ENCODE data around the gene CBLN3.
"Not testable (repeated sequence)": the region's sequence is repeated elsewhere in the genome, so short reads cannot be mapped to it uniquely, and the experiment has no call there.

The CBLN3 gene

DNA sequence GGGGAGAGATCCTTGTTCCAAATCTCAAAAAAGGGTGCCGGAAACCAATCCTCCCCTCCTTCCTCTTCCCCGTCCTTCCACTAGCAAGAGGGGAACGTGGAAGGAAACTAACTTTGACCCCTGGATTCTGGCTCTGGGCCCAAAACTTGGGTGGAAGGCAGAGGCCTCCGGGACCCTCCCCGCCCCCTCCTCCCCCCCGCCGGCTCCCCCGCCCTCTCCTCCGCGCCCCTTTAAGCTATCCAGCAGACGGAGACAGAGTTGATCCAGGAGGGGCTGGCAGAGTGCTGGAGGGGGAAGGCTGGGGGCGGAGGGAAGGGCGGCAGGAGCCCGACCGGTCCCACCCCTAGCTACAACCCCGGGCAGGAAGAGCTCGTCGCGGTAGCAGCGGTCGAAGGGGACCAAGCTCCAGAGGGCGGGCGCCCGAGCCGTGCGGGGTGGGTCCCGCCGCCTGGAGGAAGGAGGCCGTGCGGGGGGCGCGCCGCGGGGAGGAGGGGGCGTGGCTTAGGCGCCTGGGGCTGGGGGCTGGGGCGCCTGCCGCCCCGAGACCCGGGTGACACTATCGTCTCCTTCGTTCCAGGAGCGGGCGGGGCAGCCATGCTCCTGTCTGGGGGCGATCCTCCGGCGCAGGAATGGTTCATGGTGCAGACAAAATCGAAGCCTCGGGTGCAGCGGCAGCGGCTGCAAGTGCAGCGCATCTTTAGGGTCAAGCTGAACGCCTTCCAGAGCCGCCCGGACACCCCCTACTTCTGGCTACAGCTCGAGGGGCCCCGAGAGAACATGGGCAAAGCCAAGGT lies 30.6 kb downstream of the CBLN3 start, which contains the start of gene NYNRIN:
TSS of gene NYNRIN (plus strand) at position 351 of the 794 bp plus-strand sequence. CDS start at position 595, 244 bp downstream.
- Mint-ChIP-seq H3K4me1 (ENCODE audit: low read depth in 2 of 2) (peaks cover 4 to 12% of the 10 kb centered on the region in 2 donors), H3K4me3 (peak within 1 kb of the TSS; percentile 77 to 83), H3K9me3 (no peaks in the 10 kb centered on the region), H3K27me3 (peaks cover 36 to 45% of the 10 kb centered on the region in 2 donors), H3K27ac (peak within 1 kb of the TSS in 1 of 2 donors; percentile 47), H3K36me3 (ENCODE audit: insufficient read depth) (no peaks in the 10 kb centered on the region)
- peak; percentile 88 for ATAC-seq (replicated peaks)
- peak; percentile 9 to 23 (median 12) for DNase-seq

GRCh38 chr14:24398293-24398652 lies 31.2 kb downstream of the CBLN3 start:
- no peaks in the 10 kb centered on the region for H3K9me3 Mint-ChIP-seq
- no peaks in the 10 kb centered on the region for H3K36me3 Mint-ChIP-seq (ENCODE audit: insufficient read depth)
- DNase-seq (no peak), ATAC-seq (replicated peaks) (no peak)
- no peak overlapping the region for H3K4me3 Mint-ChIP-seq
- H3K27ac Mint-ChIP-seq = no peak overlapping the region
- H3K27me3 Mint-ChIP-seq = peaks cover 31 to 40% of the 10 kb centered on the region in 2 donors
- peaks cover 4 to 12% of the 10 kb centered on the region in 2 donors for H3K4me1 Mint-ChIP-seq (ENCODE audit: low read depth in 2 of 2)

DNA sequence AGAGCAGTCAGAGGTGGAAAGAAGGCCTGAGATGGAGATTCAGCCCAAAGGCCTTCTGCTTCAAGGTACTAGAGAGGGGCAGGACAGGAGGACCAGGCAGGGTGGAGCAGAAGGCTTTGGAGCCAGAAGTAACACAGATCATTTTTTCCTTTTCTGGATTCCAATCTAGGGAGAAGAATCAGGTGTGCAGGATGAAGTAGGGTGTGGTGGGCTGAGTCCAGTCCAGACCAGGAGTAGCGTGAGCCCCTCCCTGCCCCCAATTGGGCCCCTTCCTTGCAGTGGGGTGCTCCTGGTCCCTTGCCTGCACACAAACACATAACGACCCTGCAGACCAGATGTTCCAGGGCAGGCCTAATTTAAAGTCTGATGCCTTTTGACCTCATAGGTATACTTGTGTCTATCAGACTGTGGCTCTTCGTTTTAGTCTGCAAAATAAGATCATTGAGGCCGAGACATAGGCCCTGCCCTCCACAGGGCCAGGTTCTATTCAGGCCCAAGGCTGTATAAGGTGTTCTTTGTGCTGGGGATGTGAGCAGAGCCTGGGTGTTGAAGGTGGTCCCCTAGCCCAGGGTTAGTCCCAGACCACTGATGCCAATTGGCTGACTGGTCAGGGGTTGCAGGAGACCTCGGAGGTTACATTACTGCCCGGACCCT lies 31.7 kb downstream of the CBLN3 start:
- H3K27ac Mint-ChIP-seq = no peak overlapping the region
- no peaks in the 10 kb centered on the region for H3K36me3 Mint-ChIP-seq (ENCODE audit: insufficient read depth)
- H3K4me1 Mint-ChIP-seq (ENCODE audit: low read depth in 2 of 2) = peaks cover 4 to 12% of the 10 kb centered on the region in 2 donors
- H3K27me3 Mint-ChIP-seq = peaks cover 26 to 35% of the 10 kb centered on the region in 2 donors
- H3K9me3 Mint-ChIP-seq = no peaks in the 10 kb centered on the region
- DNase-seq = no peak
- H3K4me3 Mint-ChIP-seq = peak overlapping the region in 1 of 2 donors; percentile 11
- ATAC-seq (replicated peaks) = no peak

DNA sequence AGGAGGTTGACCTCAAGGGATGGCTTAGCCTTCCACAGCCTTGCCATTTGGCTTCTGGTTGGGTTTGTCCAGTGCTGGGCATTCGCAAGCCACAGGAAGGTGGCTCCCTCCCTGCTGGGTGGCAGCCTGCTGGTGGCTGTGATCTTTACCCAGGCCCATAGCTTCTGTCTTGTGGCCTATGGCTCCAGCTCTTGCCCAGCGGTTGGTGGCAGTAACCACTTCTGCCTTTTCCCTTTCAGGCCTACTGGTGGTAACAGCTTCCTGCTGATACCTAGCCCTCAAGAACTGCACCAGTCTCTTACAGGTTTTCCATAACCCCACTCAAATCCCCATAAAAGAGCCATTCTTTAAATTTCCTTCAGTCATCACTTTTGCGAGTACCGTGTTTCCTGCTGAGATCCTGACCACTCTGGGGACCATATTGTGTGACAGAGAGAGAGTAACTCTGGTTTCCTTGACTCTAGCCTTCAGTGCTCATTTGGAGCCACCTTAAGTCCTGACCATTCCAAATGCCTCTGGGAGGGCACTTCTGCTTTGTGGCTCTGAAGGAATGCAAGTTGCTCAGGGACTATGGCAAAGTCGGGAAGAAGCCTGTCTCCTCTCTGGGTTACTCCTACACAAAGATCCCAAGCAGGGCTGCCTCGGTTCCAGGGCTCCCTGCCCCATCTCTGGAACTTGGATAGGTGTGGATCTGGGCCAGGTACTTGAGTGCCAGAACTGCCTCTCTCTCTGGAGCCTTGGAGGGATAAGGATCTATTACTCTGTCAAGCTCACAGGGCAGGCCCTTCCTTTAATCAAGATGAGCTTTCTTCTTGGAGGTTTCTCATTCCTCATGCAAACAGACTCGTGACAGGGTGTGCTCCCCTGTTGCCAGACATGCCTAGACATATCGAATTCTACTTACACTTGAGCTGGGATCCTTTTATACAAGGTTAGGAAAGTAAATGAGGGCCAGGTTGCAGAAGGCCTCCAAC lies 33.6 kb downstream of the CBLN3 start:
- DNase-seq = no peak

DNA sequence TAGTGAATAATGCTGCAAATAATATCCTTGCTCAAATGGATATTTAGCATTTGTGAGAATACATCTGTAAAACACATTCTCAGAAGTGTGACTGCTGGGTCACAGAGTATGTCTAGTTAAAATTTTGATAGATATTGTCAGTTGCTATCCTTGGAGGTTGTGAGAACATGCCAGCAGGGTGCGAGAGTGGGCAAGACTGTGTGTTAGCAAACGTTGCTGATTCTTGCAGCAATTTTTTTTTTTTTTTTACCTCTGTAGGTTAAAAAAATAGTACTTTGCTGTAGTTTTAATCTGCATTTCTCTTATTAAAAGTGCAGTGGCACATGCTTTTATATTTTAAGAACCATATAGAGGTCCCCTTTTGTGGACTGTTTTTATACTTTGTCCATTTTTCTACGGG lies 35.2 kb downstream of the CBLN3 start:
- Mint-ChIP-seq H3K9me3 (no peaks in the 10 kb centered on the region), H3K4me3 (no peak overlapping the region), H3K4me1 (ENCODE audit: low read depth in 2 of 2) (peaks cover 0 to 2% of the 10 kb centered on the region in 2 donors), H3K27me3 (peaks cover 25 to 26% of the 10 kb centered on the region in 2 donors), H3K27ac (no peak overlapping the region), H3K36me3 (ENCODE audit: insufficient read depth) (no peaks in the 10 kb centered on the region)
- ATAC-seq (replicated peaks) (no peak), DNase-seq (no peak)

More for the DNA sequence above, 33.6 kb downstream of the CBLN3 start:
- peaks cover 4 to 12% of the 10 kb centered on the region in 2 donors for H3K4me1 Mint-ChIP-seq (ENCODE audit: low read depth in 2 of 2)
- no peaks in the 10 kb centered on the region for H3K9me3 Mint-ChIP-seq
- no peak overlapping the region for H3K4me3 Mint-ChIP-seq
- H3K36me3 Mint-ChIP-seq (ENCODE audit: insufficient read depth) = no peaks in the 10 kb centered on the region
- no peak overlapping the region for H3K27ac Mint-ChIP-seq
- ATAC-seq (replicated peaks) = no peak
- H3K27me3 Mint-ChIP-seq = peaks cover 25 to 27% of the 10 kb centered on the region in 2 donors

DNA sequence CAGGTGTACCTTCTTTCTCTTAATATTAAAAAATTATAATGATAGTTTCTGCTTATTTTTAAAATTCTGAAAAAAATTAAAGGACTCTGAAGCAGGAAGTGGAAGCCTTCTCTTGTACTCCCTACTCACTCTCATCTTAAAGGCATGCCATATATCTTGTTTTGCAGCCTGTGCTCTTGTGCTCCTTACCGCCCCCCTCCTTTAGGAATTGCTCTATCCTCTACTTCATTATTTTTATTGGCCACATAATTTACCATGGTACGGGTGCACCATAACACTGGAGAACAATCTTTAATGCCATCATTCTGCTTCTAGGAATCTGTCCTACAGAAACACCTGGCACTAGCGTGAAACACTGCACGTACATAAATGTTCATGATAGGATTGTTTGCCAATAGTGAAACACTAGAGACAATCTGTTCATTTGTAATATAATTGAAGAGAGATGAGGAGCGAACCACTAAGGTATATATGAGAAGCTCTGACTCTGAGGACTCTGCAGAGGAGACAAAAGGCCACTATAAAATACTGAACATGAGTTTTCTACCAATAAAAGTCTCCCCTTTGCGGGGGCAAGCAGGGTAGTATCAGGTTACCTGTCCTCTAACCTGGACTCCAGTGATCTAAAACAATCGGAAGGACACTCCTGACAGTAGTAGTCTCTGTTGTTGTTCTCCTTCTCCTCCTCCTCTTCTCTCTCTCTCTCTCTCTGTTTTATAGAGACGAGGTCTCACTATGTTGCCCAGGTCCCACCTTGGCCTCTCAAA lies 37.0 kb downstream of the CBLN3 start:
- Mint-ChIP-seq H3K27me3 (peaks cover 29 to 39% of the 10 kb centered on the region in 2 donors), H3K4me1 (ENCODE audit: low read depth in 2 of 2) (no peaks in the 10 kb centered on the region), H3K4me3 (no peak overlapping the region), H3K36me3 (ENCODE audit: insufficient read depth) (no peaks in the 10 kb centered on the region), H3K9me3 (no peaks in the 10 kb centered on the region), H3K27ac (no peak overlapping the region)
- DNase-seq (no peak), ATAC-seq (replicated peaks) (no peak)

DNA sequence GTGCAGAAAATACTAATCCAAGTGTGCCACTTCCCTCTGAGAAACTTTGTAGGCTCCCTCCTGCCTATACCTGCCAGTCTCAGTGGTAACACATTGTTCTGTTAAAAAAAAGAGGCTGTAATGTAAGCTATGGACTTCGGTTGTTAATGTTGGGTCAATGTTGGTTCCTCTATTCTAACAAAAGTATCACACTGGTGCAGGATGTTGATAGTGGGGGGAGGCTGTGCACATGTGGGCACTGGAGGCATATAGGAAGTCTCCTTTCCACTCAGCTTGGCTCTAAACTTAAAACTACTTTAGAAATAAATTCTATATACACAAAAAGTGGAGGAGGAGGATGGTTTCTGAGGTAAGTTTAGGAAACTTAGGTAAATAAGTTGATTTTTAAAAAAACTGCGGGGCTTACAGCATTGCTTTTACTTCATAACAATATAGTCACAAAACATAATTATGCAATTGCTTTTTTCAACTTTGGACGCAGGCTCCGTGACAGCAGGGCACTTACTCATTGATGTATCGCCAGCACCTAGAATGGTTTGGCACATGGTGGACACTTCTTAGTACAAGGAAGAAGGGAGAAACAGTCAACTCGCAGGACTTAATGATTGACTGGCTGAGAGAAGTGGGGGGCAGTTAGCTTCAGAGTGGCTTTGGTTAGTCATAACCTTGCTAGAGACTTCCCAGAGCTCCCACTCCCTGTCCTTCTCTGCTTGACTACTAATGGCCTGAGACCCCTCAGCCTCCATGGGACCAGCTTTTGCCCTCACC lies 38.6 kb downstream of the CBLN3 start:
- Mint-ChIP-seq H3K27me3 (peaks cover 29 to 45% of the 10 kb centered on the region in 2 donors), H3K4me3 (no peak overlapping the region)
- ATAC-seq (replicated peaks) = no peak

GRCh38 chr14:24389226-24389848 lies 40.1 kb downstream of the CBLN3 start:
- Mint-ChIP-seq H3K4me1 (ENCODE audit: low read depth in 2 of 2) (no peaks in the 10 kb centered on the region), H3K27me3 (peaks cover 31 to 54% of the 10 kb centered on the region in 2 donors), H3K9me3 (no peaks in the 10 kb centered on the region), H3K36me3 (ENCODE audit: insufficient read depth) (no peaks in the 10 kb centered on the region), H3K4me3 (no peak overlapping the region), H3K27ac (no peak overlapping the region)
- ATAC-seq (replicated peaks) (no peak), DNase-seq (no peak)

More for the DNA sequence above, 38.6 kb downstream of the CBLN3 start:
- Mint-ChIP-seq H3K27ac (no peak overlapping the region), H3K36me3 (ENCODE audit: insufficient read depth) (no peaks in the 10 kb centered on the region), H3K9me3 (no peaks in the 10 kb centered on the region), H3K4me1 (ENCODE audit: low read depth in 2 of 2) (no peaks in the 10 kb centered on the region)
- no peak for DNase-seq

DNA sequence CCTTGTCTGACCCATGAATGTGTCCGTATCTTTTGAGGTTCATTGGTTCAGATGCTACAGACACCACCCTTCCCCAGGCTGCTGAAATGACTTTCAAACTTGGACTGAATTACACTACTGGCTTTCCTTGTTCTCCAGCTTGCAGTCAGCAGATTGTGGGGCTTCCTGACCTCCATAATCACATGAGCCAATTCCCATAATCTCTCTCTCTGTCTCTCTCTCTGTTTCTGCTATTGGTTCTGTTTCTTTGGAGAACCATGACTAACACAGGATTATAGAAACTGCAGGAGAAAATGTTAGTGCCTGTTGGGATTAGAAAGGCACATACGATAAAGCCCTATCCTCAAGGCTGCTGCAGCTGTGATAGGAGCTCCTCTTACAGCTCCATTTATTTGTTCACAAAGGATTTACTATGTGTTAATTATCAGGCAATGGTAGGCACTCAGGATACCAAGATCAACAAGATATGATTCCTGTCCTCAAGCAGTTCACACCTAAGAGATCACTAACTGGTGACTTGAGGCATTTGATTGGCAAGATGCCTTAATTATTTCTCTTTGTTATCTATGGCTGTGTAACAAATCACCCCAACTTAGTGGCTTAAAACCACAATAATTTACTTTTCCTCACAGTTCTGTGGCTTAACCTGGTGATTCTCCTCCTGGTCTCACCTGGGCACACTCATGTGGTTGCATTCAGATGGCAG lies 40.8 kb downstream of the CBLN3 start:
- DNase-seq (no peak), ATAC-seq (replicated peaks) (no peak)
- H3K9me3 Mint-ChIP-seq = no peaks in the 10 kb centered on the region
- H3K4me1 Mint-ChIP-seq (ENCODE audit: low read depth in 2 of 2) = no peaks in the 10 kb centered on the region
- H3K27ac Mint-ChIP-seq = no peak overlapping the region
- H3K27me3 Mint-ChIP-seq = peaks cover 38 to 60% of the 10 kb centered on the region in 2 donors
- no peak overlapping the region for H3K4me3 Mint-ChIP-seq
- H3K36me3 Mint-ChIP-seq (ENCODE audit: insufficient read depth) = no peaks in the 10 kb centered on the region

DNA sequence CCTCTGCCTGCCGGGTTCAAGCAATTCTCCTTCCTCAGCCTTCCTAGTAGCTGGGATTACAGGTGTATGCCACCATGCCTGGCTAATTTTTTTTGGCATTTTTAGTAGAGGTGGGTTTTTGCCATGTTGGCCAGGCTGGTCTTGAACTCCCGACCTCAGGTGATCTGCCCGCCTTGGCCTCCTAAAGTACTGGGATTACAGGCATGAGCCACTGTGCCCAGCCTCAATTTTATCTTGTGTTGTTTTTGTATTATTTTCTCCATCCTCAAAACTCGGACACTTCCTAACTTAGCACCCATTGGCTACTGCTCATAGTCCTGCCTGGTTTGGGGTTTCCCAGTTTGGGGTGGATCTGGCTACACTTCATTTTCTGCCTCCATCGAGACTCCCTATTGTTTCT lies 41.9 kb downstream of the CBLN3 start:
- not testable (repeated sequence) for H3K4me3 Mint-ChIP-seq; H3K36me3 Mint-ChIP-seq (ENCODE audit: insufficient read depth); H3K27ac Mint-ChIP-seq; DNase-seq; H3K9me3 Mint-ChIP-seq; ATAC-seq (replicated peaks); H3K4me1 Mint-ChIP-seq (ENCODE audit: low read depth in 2 of 2)
- peaks cover 41 to 58% of the 10 kb centered on the region in 2 donors for H3K27me3 Mint-ChIP-seq

DNA sequence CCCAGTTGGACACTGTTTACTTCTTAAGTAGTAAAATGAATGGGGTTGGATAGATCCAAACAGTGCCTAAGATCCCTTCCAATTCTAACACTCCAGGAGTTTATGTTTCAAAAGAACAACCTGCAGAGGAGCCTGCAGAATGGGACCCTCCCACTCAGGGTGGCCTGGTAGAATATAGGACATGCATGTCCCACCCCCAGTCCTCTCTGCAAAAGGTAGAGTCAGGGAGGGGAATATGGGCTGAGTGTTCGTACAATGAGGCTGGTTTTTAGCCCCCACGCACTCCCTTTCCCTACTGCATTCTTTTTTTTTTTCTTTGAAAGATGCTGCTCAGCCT lies 42.5 kb downstream of the CBLN3 start:
- Mint-ChIP-seq H3K9me3 (no peaks in the 10 kb centered on the region), H3K27me3 (peaks cover 41 to 53% of the 10 kb centered on the region in 2 donors), H3K4me3 (no peak overlapping the region), H3K36me3 (ENCODE audit: insufficient read depth) (no peaks in the 10 kb centered on the region), H3K4me1 (ENCODE audit: low read depth in 2 of 2) (no peaks in the 10 kb centered on the region), H3K27ac (no peak overlapping the region)
- DNase-seq = no peak
- no peak for ATAC-seq (replicated peaks)
